Germinal center (tissue), 1 donor: Measurements from ENCODE around the gene TMEM269.

Experiments
- DNase-seq: peaks from one replicate; pipeline ENCODE4 v3.0.0; 2012; ENCODE audit warnings: mixed read lengths, low spot score

The TMEM269 gene

DNA sequence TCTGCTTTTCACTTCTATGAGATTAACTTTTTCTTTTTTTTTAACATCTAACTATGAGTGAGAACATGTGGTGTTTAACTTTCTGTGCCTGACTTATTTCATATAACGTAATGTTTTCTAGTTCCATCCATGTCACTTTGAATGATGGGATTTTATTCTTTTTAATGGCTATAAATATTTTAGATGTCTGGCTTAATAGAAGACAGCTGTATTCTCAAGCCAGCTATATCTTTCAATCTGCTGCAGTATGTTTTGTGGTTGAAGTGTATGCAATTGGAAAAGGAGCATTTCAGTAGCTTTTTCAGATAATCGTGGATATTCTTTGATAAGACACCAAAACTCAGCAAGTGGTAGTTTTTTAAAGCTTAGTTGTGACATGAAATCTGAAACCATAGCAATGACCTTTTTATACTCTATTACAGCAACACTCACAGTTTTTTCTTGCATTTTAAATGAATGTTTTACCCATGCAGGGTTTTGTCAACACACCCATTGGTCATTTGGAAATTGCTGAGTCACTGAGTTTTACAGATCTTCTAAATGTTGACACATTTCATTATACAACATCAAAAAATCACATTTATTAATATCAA lies 38.1 kb downstream of the TMEM269 start:
- DNase-seq, result no peak

- DNase-seq, result no peak
Measured at GRCh38 chr1:42824481-42825035, 39.8 kb downstream of the TMEM269 start.

- DNase-seq, result no peak
Measured at GRCh38 chr1:42825036-42825851, 40.5 kb downstream of the TMEM269 start.

DNA sequence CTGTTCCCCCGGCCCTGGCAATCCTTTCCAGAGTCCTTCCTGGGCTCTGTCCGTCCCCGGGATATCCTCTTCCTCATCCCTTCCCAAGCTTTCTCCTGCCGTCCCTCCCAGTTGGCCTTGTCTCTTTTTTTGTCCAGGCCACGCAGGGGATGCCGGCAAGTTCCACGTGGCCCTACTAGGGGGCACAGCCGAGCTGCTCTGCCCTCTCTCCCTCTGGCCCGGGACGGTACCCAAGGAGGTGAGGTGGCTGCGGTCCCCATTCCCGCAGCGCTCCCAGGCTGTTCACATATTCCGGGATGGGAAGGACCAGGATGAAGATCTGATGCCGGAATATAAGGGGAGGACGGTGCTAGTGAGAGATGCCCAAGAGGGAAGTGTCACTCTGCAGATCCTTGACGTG lies 45.8 kb downstream of the TMEM269 start:
- no peak for DNase-seq

- no peak for DNase-seq
Measured at GRCh38 chr1:42831273-42831672, 46.5 kb downstream of the TMEM269 start.

DNA sequence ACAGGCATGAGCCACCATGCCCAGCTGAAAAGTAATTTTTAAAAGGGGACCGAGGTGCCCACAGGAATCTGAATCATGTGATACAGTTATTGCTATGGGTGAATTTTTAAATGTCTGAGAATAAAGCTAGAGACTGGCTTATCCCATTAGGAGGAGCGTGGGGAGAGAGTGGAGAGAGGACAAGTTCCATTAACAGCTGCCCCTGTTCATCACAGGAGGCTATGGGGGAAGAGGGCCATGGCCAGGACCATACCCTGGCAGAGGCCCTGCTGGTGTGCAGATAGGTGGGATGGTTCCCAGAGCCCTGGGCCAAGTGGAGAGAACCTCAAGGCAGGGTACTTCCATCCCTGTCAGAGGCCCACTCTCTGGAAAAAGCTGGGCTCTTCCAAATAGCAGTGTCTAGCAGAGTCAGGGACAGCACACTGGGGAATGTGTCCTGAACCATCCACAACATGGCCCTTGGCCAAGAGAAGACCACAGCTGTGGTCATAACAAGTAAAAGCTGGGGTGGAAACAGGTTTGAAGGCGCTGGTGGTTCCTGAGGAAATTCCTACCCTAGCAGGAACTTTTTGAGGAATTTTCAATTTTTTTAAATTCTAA lies 48.0 kb downstream of the TMEM269 start:
- DNase-seq, result no peak

DNA sequence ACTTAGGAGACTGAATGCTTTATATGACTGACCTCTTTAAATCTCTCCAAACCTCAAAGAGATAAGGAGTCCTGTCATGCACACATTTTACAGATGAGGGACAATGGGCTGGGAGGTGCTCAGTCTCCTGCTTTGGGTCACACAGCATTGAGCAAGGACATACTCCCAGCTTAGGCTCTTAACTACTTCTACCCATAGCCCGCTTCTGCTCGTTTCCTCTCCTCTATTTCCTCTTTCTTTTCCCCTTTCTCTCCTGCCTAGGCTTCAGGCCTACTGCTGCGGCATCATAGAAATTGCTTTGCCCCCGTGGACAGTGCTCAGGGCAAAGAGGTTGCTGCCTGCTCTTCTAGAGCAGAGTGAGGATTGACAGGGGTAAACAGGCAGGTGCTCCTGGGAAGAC lies 49.2 kb downstream of the TMEM269 start:
- peak; percentile 13 for DNase-seq

DNA sequence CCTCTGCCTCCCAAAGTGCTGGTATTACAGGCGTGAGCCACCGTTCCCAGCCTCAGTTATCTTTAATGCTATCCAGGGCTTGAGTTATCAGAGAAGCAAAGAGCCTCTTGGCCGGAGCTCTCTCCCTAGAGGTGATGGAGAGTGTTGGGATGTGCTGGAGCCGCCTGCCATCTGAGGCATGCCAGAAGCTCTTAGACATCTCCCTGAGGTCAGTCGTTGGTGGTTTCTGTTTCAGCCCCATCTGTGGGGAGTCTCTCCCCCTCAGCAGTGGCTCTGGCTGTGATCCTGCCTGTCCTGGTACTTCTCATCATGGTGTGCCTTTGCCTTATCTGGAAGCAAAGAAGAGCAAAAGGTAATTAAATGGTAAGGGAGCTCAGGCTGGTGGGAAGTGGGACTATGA lies 50.0 kb downstream of the TMEM269 start:
- DNase-seq, result no peak

- no peak for DNase-seq
Measured at GRCh38 chr1:42835422-42835821, 50.6 kb downstream of the TMEM269 start.

GRCh38 chr1:42837709-42838108 lies 52.9 kb downstream of the TMEM269 start:
- no peak for DNase-seq

DNA sequence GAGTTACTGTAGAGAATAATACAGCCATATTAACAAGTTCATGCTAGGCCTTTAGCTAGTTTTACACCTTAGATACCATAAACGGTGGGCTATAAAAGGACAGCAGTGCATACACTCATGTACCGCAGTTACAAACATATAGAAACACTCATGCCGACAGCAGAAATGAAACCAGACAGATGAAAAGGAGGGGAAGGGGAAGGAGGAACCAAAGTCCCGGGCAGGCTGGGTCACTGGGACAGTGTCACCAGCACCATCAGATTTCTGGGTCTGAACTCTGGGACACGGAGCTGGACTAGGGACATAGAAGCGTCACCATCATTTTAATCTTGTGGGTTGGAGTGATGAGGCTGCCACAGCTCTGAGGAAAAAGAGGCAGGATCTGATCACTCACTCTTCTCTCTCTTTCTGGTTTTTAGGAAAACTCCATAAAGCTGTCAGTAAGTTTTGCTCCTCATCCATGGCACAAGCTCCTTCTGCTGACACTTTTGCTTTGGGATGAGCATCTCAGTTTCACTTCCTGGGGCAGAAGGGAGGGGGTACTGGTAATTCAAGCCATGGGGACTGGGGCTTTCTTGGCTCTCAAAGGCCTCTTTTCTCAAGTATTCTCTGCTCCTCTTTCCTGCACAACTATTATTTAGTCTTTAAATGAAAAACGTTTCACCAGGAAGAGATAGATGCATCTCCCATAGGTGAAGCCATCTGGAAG lies 53.8 kb downstream of the TMEM269 start:
- peak; percentile 24 for DNase-seq

DNA sequence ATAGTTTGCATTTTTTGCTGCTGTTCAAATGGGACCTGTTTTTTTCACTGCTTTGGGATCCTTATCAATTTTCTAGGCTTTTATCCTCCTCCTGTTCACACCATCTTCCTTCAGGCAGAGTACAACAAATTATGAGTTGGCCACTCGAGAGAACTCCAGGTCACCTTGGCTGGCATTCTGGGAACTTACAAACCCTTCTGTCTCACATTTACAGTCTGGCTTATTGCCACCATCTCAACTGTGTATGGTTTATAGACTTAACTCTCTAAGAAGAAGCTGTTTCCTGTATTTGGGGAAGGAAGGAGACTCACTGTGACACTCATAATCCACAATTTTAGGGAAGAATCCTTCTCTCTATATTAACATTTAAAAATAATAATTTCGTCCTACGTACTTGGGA lies 56.2 kb downstream of the TMEM269 start:
- no peak for DNase-seq

DNA sequence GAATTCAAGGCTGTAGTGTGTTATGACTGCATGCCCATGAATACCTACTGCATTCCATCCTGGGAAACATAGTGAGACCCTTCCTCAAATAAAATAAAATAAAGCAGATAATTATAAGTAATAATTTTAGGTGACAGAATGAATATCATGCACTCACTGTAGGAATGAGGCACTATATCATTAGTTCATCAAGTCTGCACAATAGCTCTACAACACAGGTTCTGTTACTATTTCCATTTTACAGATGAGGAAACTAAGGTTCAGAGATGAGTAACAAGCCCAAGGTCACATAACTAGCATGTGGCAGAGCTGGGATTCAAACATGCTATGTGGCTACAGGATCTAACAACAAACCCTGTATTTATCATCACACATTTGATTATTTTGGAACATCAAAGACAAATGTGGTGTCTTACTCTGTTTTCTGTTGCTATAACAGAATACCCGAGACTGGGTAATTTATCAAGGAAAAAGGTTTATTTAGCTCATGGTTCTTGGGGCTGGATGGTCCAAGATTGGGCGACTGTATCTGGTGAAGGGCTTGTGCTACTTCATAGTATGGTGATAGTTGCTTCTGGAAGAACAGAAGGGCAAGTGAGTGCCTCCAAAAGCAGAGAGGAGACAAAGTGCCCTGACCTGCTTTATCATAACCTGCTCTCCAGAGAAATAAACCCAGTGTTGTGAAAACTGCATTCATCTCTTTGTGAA lies 56.8 kb downstream of the TMEM269 start:
- DNase-seq, result no peak

- no peak for DNase-seq
Measured at GRCh38 chr1:42844592-42845140, 59.9 kb downstream of the TMEM269 start.

DNA sequence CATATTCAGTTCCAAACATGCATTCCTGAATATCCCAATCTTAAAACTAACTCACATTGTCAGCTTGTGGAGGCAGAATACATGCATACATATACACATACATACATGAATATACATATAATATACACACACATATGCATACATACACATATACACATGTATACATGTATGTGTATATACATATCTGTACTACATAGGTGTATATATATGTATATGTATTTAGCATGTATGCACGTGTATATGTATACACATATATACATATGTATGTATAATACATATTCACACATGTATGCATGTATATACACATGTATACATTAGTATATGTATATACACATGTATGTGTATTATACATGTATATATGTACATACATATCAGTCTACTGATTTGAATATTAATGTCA lies 60.4 kb downstream of the TMEM269 start:
- DNase-seq, result no peak

DNA sequence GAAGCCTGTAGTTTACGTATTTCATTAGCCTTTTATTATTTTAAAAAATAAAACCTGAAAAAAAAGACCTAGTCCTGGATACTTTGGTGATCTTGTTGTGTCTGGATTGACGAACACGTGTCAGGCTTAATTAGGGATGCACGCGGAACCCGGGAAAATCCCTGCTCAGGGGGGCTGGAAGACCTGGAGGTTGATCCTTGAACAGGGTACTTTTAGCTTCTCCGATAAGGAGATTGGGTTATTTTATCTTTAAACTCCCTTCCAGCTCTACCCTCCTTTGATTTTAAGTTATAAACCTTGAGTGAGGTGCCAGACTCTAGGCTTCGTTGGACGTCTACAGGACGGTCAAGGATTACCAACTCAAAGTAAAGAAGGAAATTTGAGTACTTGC lies 61.1 kb downstream of the TMEM269 start:
- no peak for DNase-seq

- peak; percentile 98 for DNase-seq
Measured at GRCh38 chr1:42846257-42847110, 61.7 kb downstream of the TMEM269 start, which contains the start of gene ZNF691. Gene ZNF691 (plus strand): TSS chr1:42846613. CDS start chr1:42849659, 3,046 bp downstream.

DNA sequence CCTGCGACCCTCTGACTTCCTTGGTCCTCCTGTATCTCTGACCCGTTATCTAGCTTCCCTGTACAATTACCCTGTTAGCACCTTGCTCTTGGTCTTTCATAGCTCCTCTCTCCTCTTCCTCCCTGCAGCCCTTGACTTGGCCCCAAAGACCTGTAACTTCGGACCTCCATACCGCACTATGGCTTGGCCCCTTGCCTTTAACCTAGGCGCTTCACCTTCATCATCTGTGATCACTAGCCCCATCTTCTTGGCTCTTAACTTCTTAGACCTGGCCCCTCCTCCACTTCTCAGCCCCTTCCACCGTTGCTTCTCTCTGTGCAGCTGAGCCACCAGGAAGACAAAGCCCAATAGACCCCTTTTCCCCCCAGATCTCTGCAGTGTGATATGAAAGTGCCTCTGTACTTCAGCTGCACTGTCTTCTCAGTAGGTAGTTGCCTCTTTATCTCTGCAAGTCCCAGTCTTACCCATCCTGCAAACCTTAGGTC lies 62.4 kb downstream of the TMEM269 start:
- peak; percentile 23 for DNase-seq

GRCh38 chr1:42847721-42848460 lies 63.1 kb downstream of the TMEM269 start:
- DNase-seq, result no peak
